GM18520 (cell line): Measurements from ENCODE around the gene CDH4.

Experiments used
- ATAC-seq: cut with Tn5 transposase; IDR thresholded peaks from one replicate; pipeline ENCODE4 v1.9.1; 2021; ENCODE audit not compliant: unreplicated experiment

Gene CDH4

GRCh38 chr20:61590236-61590635 lies 338.2 kb downstream of the CDH4 start:
- ATAC-seq, result no peak

DNA sequence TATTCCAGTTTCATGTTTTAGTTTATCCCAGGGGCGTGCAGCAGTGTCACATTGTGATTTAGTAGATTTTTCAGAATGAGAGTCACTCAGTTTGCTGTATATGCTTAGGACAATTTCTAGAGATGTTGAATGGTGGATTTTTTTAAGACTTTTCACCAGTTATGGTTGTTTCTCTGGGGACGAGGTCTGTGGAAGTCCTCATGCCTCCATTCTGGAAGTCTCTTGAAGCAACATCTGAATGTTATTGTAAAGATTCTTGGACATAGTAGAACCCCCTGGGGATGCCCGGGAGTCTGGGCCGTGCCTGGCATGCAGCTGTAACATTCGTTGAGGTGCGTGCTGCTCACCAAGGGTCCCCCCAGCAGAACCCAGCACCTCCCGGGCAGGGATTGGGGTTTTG lies 341.5 kb downstream of the CDH4 start:
- ATAC-seq, result no peak

GRCh38 chr20:61594198-61594597 lies 342.1 kb downstream of the CDH4 start:
- ATAC-seq, result no peak

DNA sequence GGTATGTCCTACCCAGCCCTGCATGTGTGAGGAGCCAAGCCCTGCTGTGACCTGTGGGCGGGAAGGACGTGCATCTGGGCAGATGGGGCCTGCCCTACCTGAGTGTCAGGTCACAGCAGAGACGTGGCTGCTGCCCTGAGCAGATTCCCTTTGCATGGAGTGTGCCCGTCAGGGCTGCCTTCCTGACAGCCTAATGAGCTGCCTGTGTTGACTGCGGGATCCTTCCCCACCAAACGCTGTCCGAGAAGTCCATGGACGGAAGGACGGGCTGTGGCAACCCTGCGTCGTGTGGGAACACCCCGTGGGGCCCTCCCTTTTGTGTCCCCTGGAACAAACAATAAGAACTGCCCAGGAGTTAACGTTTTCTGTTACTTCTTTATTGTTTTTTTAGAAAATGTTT lies 343.2 kb downstream of the CDH4 start:
- ATAC-seq, result no peak

GRCh38 chr20:61596687-61597330 lies 344.7 kb downstream of the CDH4 start:
- ATAC-seq, result no peak

- ATAC-seq, result no peak
Observed at GRCh38 chr20:61597996-61598395, 345.9 kb downstream of the CDH4 start.

- no peak for ATAC-seq
Observed at GRCh38 chr20:61598586-61598985, 346.5 kb downstream of the CDH4 start.

DNA sequence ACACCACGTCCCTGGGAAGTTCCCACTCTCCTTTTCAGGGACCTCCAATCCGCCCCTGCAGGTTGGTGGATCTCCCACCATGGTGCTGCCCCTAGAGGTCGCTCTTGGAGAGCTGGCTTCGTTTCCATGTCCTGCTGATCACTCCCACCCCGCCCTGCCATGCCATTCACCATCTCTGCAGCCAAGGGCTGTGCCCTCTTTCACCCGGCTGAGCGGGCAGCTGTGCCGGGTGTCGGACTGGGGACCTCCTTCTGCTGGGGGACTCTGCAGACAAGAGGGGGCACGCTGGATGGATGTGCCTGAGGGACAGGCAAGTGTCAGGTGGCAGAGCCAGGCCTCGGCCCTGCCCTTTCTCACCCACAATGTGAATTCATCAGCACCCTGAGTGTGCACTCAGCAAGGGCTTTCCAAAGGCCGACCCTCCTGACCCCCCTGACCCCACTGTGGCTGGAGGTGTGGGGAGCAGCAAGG lies 347.0 kb downstream of the CDH4 start:
- ATAC-seq, result no peak

GRCh38 chr20:61599541-61599992 lies 347.5 kb downstream of the CDH4 start:
- ATAC-seq, result no peak

DNA sequence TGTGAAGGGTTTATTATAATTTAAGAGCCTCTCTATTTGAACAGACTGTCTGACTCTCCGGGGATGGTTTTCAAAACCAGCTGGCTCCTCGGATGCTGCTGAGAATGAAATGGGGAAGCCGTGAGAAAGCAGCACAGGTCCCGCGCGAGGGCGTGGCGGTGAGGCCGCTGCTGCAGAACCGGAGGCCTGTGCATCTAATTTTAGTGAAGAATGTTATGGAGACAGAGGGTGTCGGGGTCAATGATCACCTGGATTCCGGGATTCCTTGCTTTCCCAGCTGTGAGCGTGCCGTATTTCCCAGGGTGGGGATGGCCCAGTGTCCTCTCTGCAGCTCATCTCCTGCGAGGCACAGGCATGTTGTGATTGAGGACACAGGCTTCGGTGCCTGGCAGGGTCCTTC lies 348.0 kb downstream of the CDH4 start:
- ATAC-seq, result no peak

GRCh38 chr20:61601361-61601760 lies 349.3 kb downstream of the CDH4 start:
- no peak for ATAC-seq

DNA sequence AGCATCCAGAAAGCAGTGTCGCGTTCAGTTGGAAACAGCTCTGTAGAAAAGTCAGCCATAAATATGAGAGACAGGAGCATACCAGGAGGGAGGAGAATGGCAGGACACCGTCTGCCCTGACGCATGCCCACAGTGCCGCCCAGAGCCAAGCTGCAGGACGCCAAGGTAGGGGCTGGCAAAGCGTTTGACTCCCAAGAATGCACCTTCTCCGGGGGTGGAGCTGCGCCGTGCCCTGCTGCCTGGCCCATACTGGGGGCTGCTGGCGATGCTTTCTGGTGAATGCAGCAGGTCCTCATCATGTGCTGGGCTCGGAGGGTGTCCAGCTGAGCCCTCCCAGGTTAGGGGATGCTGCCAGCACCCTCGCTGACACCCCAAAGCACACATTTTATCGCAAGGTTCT lies 349.8 kb downstream of the CDH4 start:
- no peak for ATAC-seq

- no peak for ATAC-seq
Observed at GRCh38 chr20:61603715-61604114, 351.7 kb downstream of the CDH4 start.

GRCh38 chr20:61604549-61604948 lies 352.5 kb downstream of the CDH4 start:
- ATAC-seq, result no peak

- ATAC-seq, result no peak
Observed at GRCh38 chr20:61605283-61605682, 353.2 kb downstream of the CDH4 start.

DNA sequence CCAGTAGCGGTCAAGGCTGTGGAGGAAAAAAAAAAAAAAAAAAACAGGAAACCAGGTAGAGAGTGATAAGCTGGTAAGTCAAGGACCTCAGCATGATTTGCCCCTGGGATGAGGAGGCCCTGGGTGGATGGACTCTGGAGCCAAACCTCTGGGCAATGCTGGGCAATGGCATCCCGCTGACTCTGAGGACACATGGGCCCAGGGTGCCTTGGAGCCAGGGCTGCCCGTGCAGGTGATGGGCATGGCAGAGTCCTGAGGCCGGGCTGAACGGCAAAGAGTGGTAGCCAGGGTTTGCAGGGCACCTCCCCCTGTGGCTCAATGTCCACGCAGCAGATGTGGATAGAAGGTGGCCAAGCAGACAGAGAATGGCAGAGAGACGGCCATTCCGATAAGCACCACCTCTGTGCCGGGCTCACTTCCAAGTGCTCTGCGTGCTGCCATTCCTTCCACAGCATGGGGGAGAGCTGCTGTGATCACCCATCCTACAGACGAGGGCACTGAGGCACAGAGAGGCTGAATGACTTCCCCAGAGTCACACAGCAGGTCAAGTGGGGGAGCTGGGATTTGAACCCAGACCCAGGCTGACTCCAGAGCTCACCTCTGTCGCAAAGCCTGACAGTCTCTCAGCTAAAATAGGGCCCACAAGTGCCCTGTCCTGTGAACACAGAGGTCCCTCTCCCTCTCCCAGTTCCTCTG lies 353.9 kb downstream of the CDH4 start:
- ATAC-seq, result no peak

DNA sequence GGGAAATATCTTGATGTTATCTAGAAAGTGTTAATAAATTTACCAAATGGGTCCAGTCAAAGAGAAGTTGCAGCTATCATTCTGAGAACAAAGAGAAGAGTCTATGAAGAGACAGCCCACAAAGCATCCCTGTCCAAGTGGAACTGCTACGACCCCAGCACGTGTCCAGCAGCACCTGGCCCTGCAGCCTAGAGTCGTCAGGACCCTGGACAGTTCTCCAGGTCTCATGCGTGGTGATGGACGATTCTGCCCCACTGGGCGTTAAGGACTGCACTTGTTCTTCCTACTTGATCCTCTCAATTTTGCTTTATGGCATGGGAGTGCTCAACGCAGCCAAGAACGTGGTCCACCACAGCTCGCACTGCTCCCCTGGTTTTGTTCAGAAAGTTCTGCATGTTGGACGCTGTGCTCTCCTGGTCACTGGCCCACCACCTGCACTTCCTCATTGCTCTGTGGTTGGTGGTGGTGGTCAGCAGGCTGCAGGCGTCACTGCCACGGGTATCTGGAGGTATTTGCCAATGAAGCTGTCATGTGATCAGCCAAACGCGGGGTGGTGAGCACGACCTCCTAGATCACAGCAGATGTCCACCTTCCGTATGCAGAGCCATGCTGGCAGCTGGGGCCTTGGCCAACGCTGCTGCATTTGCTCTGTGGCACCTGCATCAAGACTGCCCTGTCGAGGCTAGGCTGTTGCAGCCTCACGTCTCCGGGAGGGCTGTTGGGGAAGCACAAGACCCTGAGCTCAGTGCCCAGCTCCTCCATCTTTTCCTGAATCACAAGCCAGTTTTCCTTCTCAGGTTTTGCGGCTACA lies 356.4 kb downstream of the CDH4 start:
- ATAC-seq, result no peak

DNA sequence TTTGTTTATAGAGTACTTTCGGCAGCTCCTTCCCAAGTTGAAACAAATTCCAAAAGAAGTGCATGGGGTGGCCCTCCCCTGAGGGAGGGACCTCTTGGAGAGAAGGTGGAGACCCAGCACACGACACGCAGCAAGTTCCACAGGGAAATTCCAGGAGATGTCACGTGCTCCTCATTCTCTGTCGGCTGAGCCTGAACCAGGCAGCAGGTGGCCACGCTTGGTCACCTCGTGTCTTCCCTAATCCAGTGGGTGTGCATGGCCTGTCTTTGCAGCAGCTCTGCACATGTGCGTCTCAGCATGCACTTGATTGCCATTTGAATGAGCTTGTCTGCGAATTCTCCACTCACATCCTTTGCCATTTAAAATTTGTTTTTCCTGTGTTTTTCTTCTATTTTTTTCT lies 357.4 kb downstream of the CDH4 start:
- ATAC-seq, result no peak

- ATAC-seq, result no peak
Observed at GRCh38 chr20:61611401-61612180, 359.5 kb downstream of the CDH4 start.

DNA sequence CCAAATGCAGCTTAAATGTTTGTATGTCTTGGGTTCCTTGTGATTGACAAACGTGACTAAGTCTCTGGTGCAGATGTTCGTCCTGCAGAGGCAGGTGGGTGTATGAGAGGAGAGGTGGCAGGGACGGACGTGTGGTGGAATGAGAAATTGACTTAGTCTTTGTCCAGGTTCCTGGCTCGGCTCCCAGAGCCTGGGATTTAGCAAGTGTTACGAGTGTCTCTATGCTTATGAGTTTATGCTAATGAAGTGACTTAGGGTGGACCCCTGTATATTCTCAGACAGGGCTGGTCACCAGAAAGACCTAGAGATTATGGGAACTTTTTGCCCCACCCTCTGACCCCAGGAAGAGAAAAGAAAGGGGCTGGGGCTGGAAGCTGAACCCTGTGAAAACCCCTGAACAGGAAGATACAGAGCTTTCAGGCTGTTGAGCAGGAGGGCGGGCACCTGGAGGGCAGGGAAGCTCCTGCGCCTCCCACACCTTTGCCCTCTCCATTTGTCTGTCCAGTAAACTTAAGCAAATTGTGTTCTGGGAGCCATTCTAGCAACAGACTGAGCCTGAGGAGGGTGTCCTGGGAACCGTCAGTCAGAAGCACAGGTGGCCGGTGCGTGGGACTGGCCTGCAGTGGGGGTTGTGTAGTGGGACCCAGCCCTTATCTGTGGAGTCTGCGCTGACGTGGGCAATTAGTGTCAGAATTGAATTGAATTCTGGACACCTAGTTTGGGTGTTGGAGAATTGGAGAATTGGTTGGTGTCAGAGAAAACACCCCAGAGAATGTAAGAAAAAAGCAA lies 362.1 kb downstream of the CDH4 start:
- ATAC-seq, result no peak
